ENCODE data around the gene ROMO1. TPM values are rescaled to one million over a fixed set of nuclear protein-coding genes. Genes with fewer than 3 reads are reported as not detected.
"Not testable (repeated sequence)": the region's sequence is repeated elsewhere in the genome, so short reads cannot be mapped to it uniquely, and the experiment has no call there.

The ROMO1 gene
- total and polyA plus RNA-seq, 10 of the 15 experiments (the other 5 are each of a cell fraction or from before 2014, with no cell fraction given), result 23.2 to 631 (median 352) TPM

DNA sequence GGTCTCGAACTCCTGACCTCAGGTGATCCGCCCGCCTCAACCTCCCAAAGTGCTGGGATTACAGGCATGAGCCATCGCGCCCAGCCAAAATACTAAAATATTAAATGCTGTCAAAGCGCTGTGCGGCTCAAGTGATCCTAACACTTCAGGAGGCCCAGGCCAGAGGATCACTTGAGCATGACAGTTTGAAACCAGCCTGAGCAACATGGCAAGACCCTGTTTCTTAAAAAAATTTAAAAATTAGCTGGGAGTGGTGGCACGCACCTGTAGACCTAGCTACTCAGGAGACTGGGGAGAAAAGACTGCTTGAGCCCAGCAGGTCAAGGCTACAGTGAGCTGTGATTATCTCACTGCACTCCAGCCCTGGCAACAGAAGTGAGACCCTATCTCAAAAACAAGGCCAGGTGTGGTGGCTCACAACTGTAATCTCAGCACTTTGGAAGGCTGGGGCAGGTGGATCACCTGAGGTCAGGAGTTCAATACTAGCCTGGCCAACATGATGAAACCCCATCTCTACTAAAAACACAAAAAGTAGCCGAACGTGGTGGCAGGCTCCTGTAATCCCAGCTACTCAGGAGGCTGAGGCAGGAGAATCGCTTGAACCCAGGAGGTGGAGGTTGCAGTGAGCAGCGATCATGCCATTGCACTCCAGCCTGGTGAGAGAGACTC, 24.6 kb downstream of the ROMO1 start:
- peaks cover 45% of the 10 kb centered on the region for H3K79me2 ChIP-seq (ENCODE audit: control insufficient read depth, insufficient read depth, low read length)
- H3K4me2 ChIP-seq (ENCODE audit: control insufficient read depth, insufficient read depth); intact Hi-C loops (cut with micrococcal nuclease; ENCODE audit: unreplicated experiment); FAIRE-seq; ATAC-seq; CTCF ChIA-PET; BruUV-seq (replicated peaks); H3K9ac ChIP-seq (ENCODE audit: control insufficient read depth, insufficient read depth, low read length); in situ Hi-C loops (cut with MboI); RAD21 ChIA-PET (ENCODE audit: unreplicated experiment); H2AFZ ChIP-seq (ENCODE audit: control insufficient read depth, low read depth, low read length); H3K27ac ChIP-seq (ENCODE audit: control insufficient read depth, insufficient read depth); H3K9me3 ChIP-seq (replicated peaks; ENCODE audit: control insufficient read depth, insufficient read depth, low read length); H3K4me3 ChIP-seq; H3K27me3 ChIP-seq (replicated peaks in 1 of 2; ENCODE audit: control insufficient read depth in 2 of 2, insufficient read depth in 2 of 2, low read length in 1 of 2); DNase-seq (ENCODE audit: low read depth, low spot score); H3K4me1 ChIP-seq (ENCODE audit: control insufficient read depth, insufficient read depth, low read length): not testable (repeated sequence)
- TF ChIP-seq POLR2AphosphoS5 (IDR thresholded peaks at IDR 0.05; ENCODE audit: low read length), result peak; percentile 6; the same call in 1 of the 2 replicates
- TF ChIP-seq POLR2A (IDR thresholded peaks at IDR 0.05; ENCODE audit: low read depth, low read length), result peak; percentile 42; the same call in 1 of the 2 replicates
- ChIA-PET POLR2A (interaction anchor here (0.6 to 0.7 kb wide), 2 partner anchors 15 to 100 kb away, joined by 6 to 7 read pairs; no protein-coding TSS in a partner anchor), SMC1A (ENCODE audit: uncharacterized antibody, unreplicated experiment) (interaction anchor here (1.2 kb wide), 1 partner anchor 16 kb away, joined by 3 read pairs; no protein-coding TSS in a partner anchor)
- peaks cover 14% of the 10 kb centered on the region for H4K20me1 ChIP-seq (ENCODE audit: control insufficient read depth, insufficient read depth)
- WGBS (ENCODE audit: insufficient coverage, insufficient replicate concordance, low lambda C conversion rate, missing lambda C conversion rate), result 97% methylated on average over 12 of the region's 12 CpGs
- H3K36me3 ChIP-seq (ENCODE audit: control insufficient read depth in 2 of 2, insufficient read depth in 2 of 2, low read length in 1 of 2), result peaks cover 29 to 45% of the 10 kb centered on the region in 2 experiments

DNA sequence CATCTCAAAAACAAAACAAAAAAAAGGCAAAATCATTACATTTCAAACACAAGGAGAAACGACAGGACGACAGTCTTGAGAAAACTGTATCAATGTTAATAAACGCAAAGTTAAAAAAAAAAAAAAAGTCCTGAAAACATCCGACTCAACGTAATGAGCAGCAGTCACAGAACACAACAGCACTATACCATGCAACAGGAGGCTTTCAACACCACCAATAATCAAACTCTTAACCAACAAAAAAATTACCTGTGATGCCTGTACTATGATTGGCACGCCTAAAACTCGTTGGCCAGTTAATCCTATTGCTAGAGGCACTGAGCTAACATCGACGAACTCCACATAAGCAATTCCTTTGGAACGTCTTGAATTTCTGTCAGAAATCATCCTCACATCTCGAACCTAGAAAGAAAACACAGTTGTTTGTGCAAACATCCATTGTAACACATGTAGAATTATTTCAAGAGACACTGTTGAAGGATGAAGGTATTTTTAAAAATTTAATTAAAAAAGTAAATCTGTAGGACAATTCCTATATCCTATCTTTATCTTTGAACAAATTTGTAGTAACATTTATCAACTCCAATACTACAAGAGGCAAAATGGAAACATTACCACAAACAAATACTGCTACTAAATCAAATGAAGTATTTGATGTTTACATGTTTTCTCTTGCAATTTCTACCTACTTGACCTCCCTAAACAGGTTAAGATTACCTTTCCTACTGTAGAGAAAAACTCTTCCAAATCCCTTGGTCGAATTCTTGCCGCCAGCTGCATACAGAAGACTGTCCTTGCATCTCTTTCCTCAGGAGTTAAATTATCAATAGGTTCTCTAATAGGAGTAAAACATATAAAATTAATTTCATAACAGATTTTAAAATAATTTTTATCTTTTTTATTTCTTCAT, 25.4 kb downstream of the ROMO1 start:
- H3K4me2 ChIP-seq (ENCODE audit: control insufficient read depth, insufficient read depth), result no peak overlapping the region
- no peak overlapping the region for H2AFZ ChIP-seq (ENCODE audit: control insufficient read depth, low read depth, low read length)
- H3K27ac ChIP-seq (ENCODE audit: control insufficient read depth, insufficient read depth), result no peak overlapping the region
- SMC1A ChIA-PET (ENCODE audit: uncharacterized antibody, unreplicated experiment), result interaction anchor here (1.2 kb wide), 1 partner anchor 15 kb away, joined by 3 read pairs; no protein-coding TSS in a partner anchor
- peaks cover 17% of the 10 kb centered on the region; the same call in 1 of the 2 replicates for H4K20me1 ChIP-seq (ENCODE audit: control insufficient read depth, insufficient read depth)
- no peak for FAIRE-seq
- H3K9ac ChIP-seq (ENCODE audit: control insufficient read depth, insufficient read depth, low read length), result no peak overlapping the region
- intact Hi-C loops (cut with micrococcal nuclease; ENCODE audit: unreplicated experiment) (no loop called here), in situ Hi-C loops (cut with MboI) (no loop called here)
- H3K4me3 ChIP-seq, result no peak overlapping the region
- DNase-seq (ENCODE audit: low read depth, low spot score), result no peak
- ATAC-seq, result no peak
- H3K36me3 ChIP-seq (ENCODE audit: control insufficient read depth in 2 of 2, insufficient read depth in 2 of 2, low read length in 1 of 2), result peaks cover 25 to 47% of the 10 kb centered on the region in 2 experiments
- no peaks in the 10 kb centered on the region; the same call in 1 of the 2 replicates for H3K4me1 ChIP-seq (ENCODE audit: control insufficient read depth, insufficient read depth, low read length)
- CTCF ChIA-PET, result no interaction called here
- WGBS (ENCODE audit: insufficient coverage, insufficient replicate concordance, low lambda C conversion rate, missing lambda C conversion rate), result 96% methylated on average over 13 of the region's 13 CpGs
- no peaks in the 10 kb centered on the region for H3K27me3 ChIP-seq (replicated peaks in 1 of 2; ENCODE audit: control insufficient read depth in 2 of 2, insufficient read depth in 2 of 2, low read length in 1 of 2)
- H3K79me2 ChIP-seq (ENCODE audit: control insufficient read depth, insufficient read depth, low read length), result peaks cover 48% of the 10 kb centered on the region
- no TSS peak for BruUV-seq (replicated peaks)
- no peaks in the 10 kb centered on the region for H3K9me3 ChIP-seq (replicated peaks; ENCODE audit: control insufficient read depth, insufficient read depth, low read length)
- RAD21 ChIA-PET (ENCODE audit: unreplicated experiment), result no interaction called here
- POLR2A ChIA-PET, result interaction anchor here (0.6 to 1.2 kb wide), 6 partner anchors 14 to 137 kb away, joined by 5 to 7 read pairs (median 6); no protein-coding TSS in a partner anchor
- no peak for TF ChIP-seq CHD4 (IDR thresholded peaks at IDR 0.05)
- no peak for TF ChIP-seq RBBP5 (conservative IDR thresholded peaks at IDR 0.05)
- TF ChIP-seq POLR2AphosphoS5 (IDR thresholded peaks at IDR 0.05; ENCODE audit: low read length), result 0 out of 2 replicates have a peak, but pooled peaks have one; percentile 8
- TF ChIP-seq CEBPZ (IDR thresholded peaks at IDR 0.05; ENCODE audit: low read depth, low read length), result no peak
- no peak for TF ChIP-seq NFXL1 (IDR thresholded peaks at IDR 0.05; ENCODE audit: borderline replicate concordance)
- no peak for TF ChIP-seq MXI1 (IDR thresholded peaks at IDR 0.05; ENCODE audit: low read depth, low read length)
- TF ChIP-seq EZH2 (IDR thresholded peaks at IDR 0.05; ENCODE audit: borderline replicate concordance, control insufficient read depth, low read depth, low read length), result no peak
- no peak for TF ChIP-seq ZNF274 (IDR thresholded peaks at IDR 0.05; ENCODE audit: insufficient read depth, insufficient read length)
- TF ChIP-seq FOS (IDR thresholded peaks at IDR 0.05; ENCODE audit: borderline replicate concordance, extremely low read depth, insufficient read length), result no peak

All from GM12878 (cell line).